Subcutaneous abdominal adipose tissue (tissue), 5 donors: ENCODE data around the gene PLEKHA5.
"Not testable (repeated sequence)": the region's sequence is repeated elsewhere in the genome, so short reads cannot be mapped to it uniquely, and the experiment has no call there.

Source experiments
- H3K27ac ChIP-seq: one replicate; pipeline ENCODE4 v1.7.0; 2013; ENCODE audit warnings: low read depth, mild to moderate bottlenecking, inconsistent platforms, low read length, moderate library complexity
- H3K27me3 ChIP-seq, 5 donors: one replicate each; pipeline ENCODE4 v1.7.0; 2013; ENCODE audit warnings: low read length in 5 of 5, inconsistent platforms in 1 of 5; ENCODE audit not compliant: control insufficient read depth in 5 of 5, insufficient read depth in 4 of 5
- H3K36me3 ChIP-seq, 5 donors: one replicate each; pipeline ENCODE4 v1.7.0; 2013; ENCODE audit warnings: low read length in 5 of 5; ENCODE audit not compliant: control insufficient read depth in 5 of 5, insufficient read depth in 5 of 5
- H3K4me1 ChIP-seq, 5 donors: one replicate each; pipeline ENCODE4 v1.7.0; 2013; ENCODE audit warnings: low read length in 5 of 5, mild to moderate bottlenecking in 3 of 5, moderate library complexity in 1 of 5; ENCODE audit not compliant: control insufficient read depth in 5 of 5, insufficient read depth in 5 of 5
- H3K4me3 ChIP-seq, 5 donors: one replicate each; pipeline ENCODE4 v1.7.0; 2013; ENCODE audit warnings: low read length in 5 of 5, low read depth in 1 of 5
- H3K9ac ChIP-seq, 5 donors: one replicate each; pipeline ENCODE4 v1.7.0; 2013; ENCODE audit warnings: low read length in 5 of 5, mild to moderate bottlenecking in 4 of 5, moderate library complexity in 3 of 5
- H3K9me3 ChIP-seq, 5 donors: one replicate each; pipeline ENCODE4 v1.7.0; 2013; ENCODE audit warnings: low read length in 5 of 5; ENCODE audit not compliant: control insufficient read depth in 5 of 5
- donor health status: healthy.
- donor health status: healthy.
- donor health status: healthy.
- donor health status: healthy.
- donor health status: healthy.

Gene PLEKHA5

GRCh38 chr12:19165451-19165850 lies 35.9 kb downstream of the PLEKHA5 start:
- H3K4me1 ChIP-seq: no peaks in the 10 kb centered on the region

GRCh38 chr12:19166387-19166786 lies 36.9 kb downstream of the PLEKHA5 start:
- H3K27me3 ChIP-seq: no peaks in the 10 kb centered on the region
- no peak overlapping the region for H3K4me3 ChIP-seq
- no peaks in the 10 kb centered on the region for H3K36me3 ChIP-seq
- no peak overlapping the region for H3K9ac ChIP-seq
- H3K9me3 ChIP-seq: no peaks in the 10 kb centered on the region
- no peak overlapping the region for H3K27ac ChIP-seq
- no peaks in the 10 kb centered on the region for H3K4me1 ChIP-seq

More at GRCh38 chr12:19165451-19165850, 35.9 kb downstream of the PLEKHA5 start:
- H3K9ac ChIP-seq: no peak overlapping the region
- H3K4me3 ChIP-seq: no peak overlapping the region
- H3K36me3 ChIP-seq: no peaks in the 10 kb centered on the region
- no peaks in the 10 kb centered on the region for H3K9me3 ChIP-seq
- no peaks in the 10 kb centered on the region for H3K27me3 ChIP-seq
- no peak overlapping the region for H3K27ac ChIP-seq

GRCh38 chr12:19166956-19167355 lies 37.4 kb downstream of the PLEKHA5 start:
- no peak overlapping the region for H3K9ac ChIP-seq
- H3K27me3 ChIP-seq: no peaks in the 10 kb centered on the region
- no peaks in the 10 kb centered on the region for H3K4me1 ChIP-seq
- no peaks in the 10 kb centered on the region for H3K9me3 ChIP-seq
- no peaks in the 10 kb centered on the region for H3K36me3 ChIP-seq
- H3K4me3 ChIP-seq: no peak overlapping the region
- no peak overlapping the region for H3K27ac ChIP-seq

- Histone ChIP-seq H3K27ac (no peak overlapping the region), H3K9me3 (no peaks in the 10 kb centered on the region), H3K27me3 (no peaks in the 10 kb centered on the region), H3K9ac (no peak overlapping the region), H3K4me1 (no peaks in the 10 kb centered on the region), H3K36me3 (no peaks in the 10 kb centered on the region), H3K4me3 (no peak overlapping the region)
These were observed 38.2 kb downstream of the PLEKHA5 start for GRCh38 chr12:19167708-19168107.

- no peak overlapping the region for H3K27ac ChIP-seq
- no peaks in the 10 kb centered on the region for H3K27me3 ChIP-seq
- no peak overlapping the region for H3K4me3 ChIP-seq
- H3K4me1 ChIP-seq: no peaks in the 10 kb centered on the region
- H3K9me3 ChIP-seq: no peaks in the 10 kb centered on the region
- H3K36me3 ChIP-seq: no peaks in the 10 kb centered on the region
- no peak overlapping the region for H3K9ac ChIP-seq
These were observed 39.1 kb downstream of the PLEKHA5 start for GRCh38 chr12:19168644-19169043.

GRCh38 chr12:19169222-19169621 lies 39.7 kb downstream of the PLEKHA5 start:
- Histone ChIP-seq H3K4me1 (no peaks in the 10 kb centered on the region), H3K9ac (no peak overlapping the region), H3K36me3 (no peaks in the 10 kb centered on the region), H3K4me3 (no peak overlapping the region), H3K27me3 (no peaks in the 10 kb centered on the region), H3K27ac (no peak overlapping the region), H3K9me3 (no peaks in the 10 kb centered on the region)

- H3K27ac ChIP-seq, H3K4me1 ChIP-seq, H3K27me3 ChIP-seq, H3K4me3 ChIP-seq, H3K36me3 ChIP-seq, H3K9ac ChIP-seq, H3K9me3 ChIP-seq: not testable (repeated sequence)
These were observed 40.8 kb downstream of the PLEKHA5 start for GRCh38 chr12:19170286-19170685.

GRCh38 chr12:19171731-19172130 lies 42.2 kb downstream of the PLEKHA5 start:
- Histone ChIP-seq H3K27me3 (no peaks in the 10 kb centered on the region), H3K4me1 (no peaks in the 10 kb centered on the region), H3K36me3 (no peaks in the 10 kb centered on the region), H3K4me3 (no peak overlapping the region), H3K27ac (no peak overlapping the region), H3K9me3 (no peaks in the 10 kb centered on the region), H3K9ac (no peak overlapping the region)

- peaks cover 0 to 5% (median 0%) of the 10 kb centered on the region in 5 donors for H3K4me1 ChIP-seq
- H3K4me3 ChIP-seq: no peak overlapping the region
- H3K9ac ChIP-seq: no peak overlapping the region
- no peaks in the 10 kb centered on the region for H3K36me3 ChIP-seq
- H3K27me3 ChIP-seq: no peaks in the 10 kb centered on the region
- no peaks in the 10 kb centered on the region for H3K9me3 ChIP-seq
- no peak overlapping the region for H3K27ac ChIP-seq
These were observed 48.2 kb downstream of the PLEKHA5 start for GRCh38 chr12:19177754-19178153.

GRCh38 chr12:19179986-19180385 lies 50.5 kb downstream of the PLEKHA5 start:
- H3K27me3 ChIP-seq: no peaks in the 10 kb centered on the region
- no peak overlapping the region for H3K4me3 ChIP-seq
- peaks cover 0 to 5% (median 0%) of the 10 kb centered on the region in 5 donors for H3K4me1 ChIP-seq
- no peaks in the 10 kb centered on the region for H3K9me3 ChIP-seq
- H3K27ac ChIP-seq: no peak overlapping the region
- no peaks in the 10 kb centered on the region for H3K36me3 ChIP-seq
- no peak overlapping the region for H3K9ac ChIP-seq
